Keratinocyte (primary cell): ENCODE data around the gene PARM1. TPM values are rescaled to one million over a fixed set of nuclear protein-coding genes. Genes with fewer than 3 reads are reported as not detected.

Experiments used
- DNase-seq: peaks from one replicate; pipeline ENCODE4 v3.0.0-alpha.2; 2011; ENCODE audit warnings: low read depth, missing footprints, low spot score
- FAIRE-seq: peaks from 2 replicates; lab custom pipeline; 2011; peaks lifted over from hg19 to GRCh38; lab: Jason Lieb, UNC
- H2AFZ ChIP-seq: 2 replicates; pipeline ENCODE4 v1.6.0; 2012; ENCODE audit warnings: low read length, control low read depth, inconsistent platforms; ENCODE audit not compliant: control insufficient read depth
- H3K27ac ChIP-seq: 2 replicates; pipeline ENCODE4 v1.5.1; 2011; ENCODE audit warnings: low read length; ENCODE audit not compliant: control insufficient read depth, insufficient read depth
- H3K27me3 ChIP-seq: 3 replicates; pipeline ENCODE4 v1.6.0; 2011; ENCODE audit warnings: low read length; ENCODE audit not compliant: control insufficient read depth, insufficient read depth; ENCODE audit errors: extremely low read depth
- H3K36me3 ChIP-seq, 2 experiments: 2 replicates in 1 of 2; 3 replicates in 1 of 2; pipeline ENCODE4 v1.5.1; 2011; ENCODE audit warnings: low read length in 2 of 2, mild to moderate bottlenecking in 1 of 2; ENCODE audit not compliant: control insufficient read depth in 2 of 2, insufficient read depth in 2 of 2; ENCODE audit errors: extremely low read depth in 1 of 2
- H3K4me1 ChIP-seq: 3 replicates; pipeline ENCODE4 v1.5.1; 2011; ENCODE audit warnings: low read length; ENCODE audit not compliant: control insufficient read depth, insufficient read depth; ENCODE audit errors: extremely low read depth
- H3K4me2 ChIP-seq: 3 replicates; pipeline ENCODE4 v1.6.0; 2011; ENCODE audit warnings: low read depth, low read length; ENCODE audit not compliant: control insufficient read depth, insufficient read depth; ENCODE audit errors: extremely low read depth
- H3K4me3 ChIP-seq, 3 experiments: fragments of 200-600 bp in 1 of 3; sonication (generic) in 1 of 3; 2 replicates in 2 of 3; 3 replicates in 1 of 3; pipeline ENCODE4 v1.5.1; 2011 to 2016; ENCODE audit warnings: low read length in 3 of 3, mild to moderate bottlenecking in 3 of 3, control low read depth in 2 of 3, inconsistent platforms in 1 of 3, low read depth in 1 of 3, mixed read lengths in 1 of 3, mixed run types in 1 of 3, moderate library complexity in 1 of 3; ENCODE audit not compliant: control insufficient read depth in 2 of 3, insufficient read depth in 2 of 3; ENCODE audit errors: extremely low read depth in 1 of 3
- H3K79me2 ChIP-seq: 2 replicates; pipeline ENCODE4 v1.6.0; 2012; ENCODE audit warnings: low read length; ENCODE audit not compliant: control insufficient read depth, insufficient read depth
- H3K9ac ChIP-seq: 3 replicates; pipeline ENCODE4 v1.6.0; 2011; ENCODE audit warnings: low read length; ENCODE audit not compliant: control insufficient read depth, insufficient read depth; ENCODE audit errors: extremely low read depth
- H3K9me1 ChIP-seq: 3 replicates; pipeline ENCODE4 v1.6.0; 2011; ENCODE audit warnings: low read length; ENCODE audit not compliant: control insufficient read depth, insufficient read depth; ENCODE audit errors: extremely low read depth
- H3K9me3 ChIP-seq: 2 replicates; pipeline ENCODE4 v1.5.1; 2012; ENCODE audit warnings: low read depth, low read length; ENCODE audit not compliant: control insufficient read depth
- H4K20me1 ChIP-seq: 3 replicates; pipeline ENCODE4 v1.6.0; 2011; ENCODE audit warnings: low read length; ENCODE audit not compliant: control insufficient read depth, insufficient read depth; ENCODE audit errors: extremely low read depth
- EZH2 ChIP-seq: IDR thresholded peaks from one replicate; pipeline ENCODE4 v1.6.1; 2012; ENCODE audit warnings: inconsistent platforms, mild to moderate bottlenecking, low read length, moderate library complexity
- dilution Hi-C: fragments of 300-500 bp; cut with MboI; formaldehyde crosslinking; loops from one replicate; pipeline ENCODE4 v1.7.0; 2020; ENCODE audit warnings: low sequenced_read_pairs; ENCODE audit not compliant: extremely low pct_ligation_motif_present
- polyA plus RNA-seq, 5 experiments: library from polyadenylated mRNA; depleted of rRNA in 3 of 5; stranded (reverse) in 3 of 5; stranded (forward) in 1 of 5; unstranded in 1 of 5; fragments of >200 nt; gene quantifications; 1 replicate in 1 of 5; 2 replicates in 3 of 5; 3 replicates in 1 of 5; pipeline versions ENCODE4 v1.2.1 to v1.2.3, GENCODE V29; 2011 to 2012; ENCODE audit warnings: missing spikeins in 2 of 5, low read depth in 1 of 5, low replicate concordance in 1 of 5
- TF ChIP-seq, protein P1 (sequence below), 3 experiments: IDR thresholded peaks in 1 of 3; conservative IDR thresholded peaks in 1 of 3; optimal IDR thresholded peaks in 1 of 3; 2 replicates in 2 of 3; 3 replicates in 1 of 3; pipeline versions ENCODE3 to v1.5.1; 2011; ENCODE audit warnings: low read length in 3 of 3, mild to moderate bottlenecking in 3 of 3, moderate library complexity in 2 of 3, control low read depth in 1 of 3, inconsistent platforms in 1 of 3; ENCODE audit not compliant: insufficient read depth in 2 of 3; ENCODE audit errors: extremely low read depth in 1 of 3

The PARM1 gene
- polyA plus RNA-seq, 1 donor (not counting 4 experiments of a cell fraction or from before 2014, with no cell fraction given) = 0.05 TPM

DNA sequence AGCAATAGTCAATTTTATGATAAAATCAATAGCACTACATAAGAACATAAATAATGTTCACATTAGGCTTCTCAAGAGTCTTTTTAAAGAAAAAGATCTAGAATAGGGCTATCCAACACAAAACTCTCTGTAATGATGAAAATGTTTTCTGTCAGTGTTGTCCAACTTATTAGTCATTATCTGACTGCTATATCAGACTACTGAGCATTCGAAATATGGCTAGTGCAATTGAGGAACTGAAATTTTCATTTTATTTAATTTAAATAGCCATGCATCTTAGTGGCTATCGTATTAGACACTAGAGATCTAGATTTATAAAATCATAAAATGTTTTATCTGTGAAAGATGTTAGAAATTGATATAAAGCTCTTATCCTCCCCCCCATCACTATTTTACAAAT, 26.0 kb downstream of the PARM1 start:
- Histone ChIP-seq H3K4me1 (no peaks in the 10 kb centered on the region), H3K27me3 (no peaks in the 10 kb centered on the region), H3K79me2 (no peaks in the 10 kb centered on the region), H3K36me3 (no peaks in the 10 kb centered on the region), H3K27ac (no peak overlapping the region), H3K4me2 (no peak overlapping the region), H3K9me1 (no peaks in the 10 kb centered on the region), H2AFZ (no peak overlapping the region), H4K20me1 (no peaks in the 10 kb centered on the region), H3K9me3 (no peaks in the 10 kb centered on the region), H3K9ac (no peak overlapping the region), H3K4me3 (no peak overlapping the region)
- FAIRE-seq (no peak), DNase-seq (no peak)
- dilution Hi-C loops = no loop called here
- no peak for TF ChIP-seq EZH2
- TF ChIP-seq, protein P1, sequence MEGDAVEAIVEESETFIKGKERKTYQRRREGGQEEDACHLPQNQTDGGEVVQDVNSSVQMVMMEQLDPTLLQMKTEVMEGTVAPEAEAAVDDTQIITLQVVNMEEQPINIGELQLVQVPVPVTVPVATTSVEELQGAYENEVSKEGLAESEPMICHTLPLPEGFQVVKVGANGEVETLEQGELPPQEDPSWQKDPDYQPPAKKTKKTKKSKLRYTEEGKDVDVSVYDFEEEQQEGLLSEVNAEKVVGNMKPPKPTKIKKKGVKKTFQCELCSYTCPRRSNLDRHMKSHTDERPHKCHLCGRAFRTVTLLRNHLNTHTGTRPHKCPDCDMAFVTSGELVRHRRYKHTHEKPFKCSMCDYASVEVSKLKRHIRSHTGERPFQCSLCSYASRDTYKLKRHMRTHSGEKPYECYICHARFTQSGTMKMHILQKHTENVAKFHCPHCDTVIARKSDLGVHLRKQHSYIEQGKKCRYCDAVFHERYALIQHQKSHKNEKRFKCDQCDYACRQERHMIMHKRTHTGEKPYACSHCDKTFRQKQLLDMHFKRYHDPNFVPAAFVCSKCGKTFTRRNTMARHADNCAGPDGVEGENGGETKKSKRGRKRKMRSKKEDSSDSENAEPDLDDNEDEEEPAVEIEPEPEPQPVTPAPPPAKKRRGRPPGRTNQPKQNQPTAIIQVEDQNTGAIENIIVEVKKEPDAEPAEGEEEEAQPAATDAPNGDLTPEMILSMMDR (optimal IDR thresholded peaks at IDR 0.05 in 1 of 3, IDR thresholded peaks at IDR 0.05 in 1 of 3, conservative IDR thresholded peaks at IDR 0.05 in 1 of 3; ENCODE audit: extremely low read depth in 1 of 3, insufficient read depth in 2 of 3, low read length in 3 of 3) = no peak

DNA sequence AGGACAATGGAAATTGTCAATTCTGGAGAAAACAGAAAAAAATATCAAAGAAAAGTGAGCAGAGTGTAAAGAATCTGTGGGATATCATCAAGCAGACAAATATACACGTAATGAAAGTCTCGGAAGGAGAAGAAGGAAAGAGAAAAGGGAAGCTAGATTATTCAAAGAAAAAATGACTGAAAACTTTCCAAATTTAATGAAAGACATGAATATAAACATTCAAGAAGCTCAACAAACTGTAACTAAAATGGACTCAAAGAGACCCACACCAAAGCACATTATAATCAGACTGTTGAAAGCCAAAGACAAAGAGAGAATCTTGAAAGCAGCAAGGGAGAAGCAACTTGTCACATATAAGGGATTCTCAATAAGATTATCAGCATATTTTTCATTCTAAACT, 28.3 kb downstream of the PARM1 start:
- H3K9me1 ChIP-seq = no peaks in the 10 kb centered on the region
- dilution Hi-C loops = no loop called here
- H3K4me2 ChIP-seq = no peak overlapping the region
- FAIRE-seq = no peak
- H3K4me3 ChIP-seq = no peak overlapping the region
- no peaks in the 10 kb centered on the region for H3K79me2 ChIP-seq
- no peaks in the 10 kb centered on the region for H3K27me3 ChIP-seq
- H3K27ac ChIP-seq = no peak overlapping the region
- H3K9me3 ChIP-seq = no peaks in the 10 kb centered on the region
- H3K4me1 ChIP-seq = no peaks in the 10 kb centered on the region
- DNase-seq = no peak
- no peak overlapping the region for H2AFZ ChIP-seq
- TF ChIP-seq, protein P1 (optimal IDR thresholded peaks at IDR 0.05 in 1 of 3, IDR thresholded peaks at IDR 0.05 in 1 of 3, conservative IDR thresholded peaks at IDR 0.05 in 1 of 3; ENCODE audit: extremely low read depth in 1 of 3, insufficient read depth in 2 of 3, low read length in 3 of 3) = no peak
- no peak for TF ChIP-seq EZH2
- no peaks in the 10 kb centered on the region for H4K20me1 ChIP-seq
- no peak overlapping the region for H3K9ac ChIP-seq
- H3K36me3 ChIP-seq = no peaks in the 10 kb centered on the region
